Activated T-helper 1 cell treated with anti-CD3 and anti-CD28 coated beads, Interleukin-12 subunit alpha, Interleukin-12 subunit beta, Interleukin-2, Interleukin-4 antibody, amounts not matched to agents 30 ng/mL and 10 ng/mL and 1 ng/mL, durations not matched to agents 14 hours and 24 hours and 36 hours (primary cell): ENCODE measurements around the gene APOBEC3A. TPM values are rescaled to one million over a fixed set of nuclear protein-coding genes. Genes with fewer than 3 reads are reported as not detected.
"Not testable (repeated sequence)": the region's sequence is repeated elsewhere in the genome, so short reads cannot be mapped to it uniquely, and the experiment has no call there.

Experiments used
- DNase-seq: peaks from one replicate; pipeline ENCODE4 v3.0.0; 2021; ENCODE audit warnings: low spot score
- H3K27ac Mint-ChIP-seq: one replicate; pipeline ENCODE4 v1.8.0; 2021; ENCODE audit warnings: mild to moderate bottlenecking, mixed read lengths
- H3K27me3 Mint-ChIP-seq: one replicate; pipeline ENCODE4 v1.8.0; 2022; ENCODE audit warnings: mild to moderate bottlenecking, moderate library complexity, mixed read lengths; ENCODE audit not compliant: insufficient read depth
- H3K36me3 Mint-ChIP-seq: one replicate; pipeline ENCODE4 v1.8.0; 2021; ENCODE audit warnings: low read depth, mixed read lengths
- H3K4me1 Mint-ChIP-seq: one replicate; pipeline ENCODE4 v1.8.0; 2021; ENCODE audit warnings: low read depth, mixed read lengths
- H3K4me3 Mint-ChIP-seq: one replicate; pipeline ENCODE4 v1.8.0; 2021; ENCODE audit warnings: mild to moderate bottlenecking, moderate library complexity, mixed read lengths
- H3K9me3 Mint-ChIP-seq: one replicate; pipeline ENCODE4 v1.8.0; 2021; ENCODE audit warnings: mixed read lengths
- intact Hi-C: fragments of 100-400 bp; cut with micrococcal nuclease; formaldehyde crosslinking; loops from one replicate; pipeline ENCODE4 v1.15.1; 2024
- total RNA-seq: library from RNA; stranded (reverse); gene quantifications from 2 replicates; pipeline ENCODE4 v1.2.3, GENCODE V29; 2022

APOBEC3A gene
- total RNA-seq, 1 donor from 2014 or later: not detected

- no peak for DNase-seq
- Mint-ChIP-seq H3K4me1 (peaks cover 24% of the 10 kb centered on the region), H3K27ac (no peak overlapping the region), H3K4me3 (no peak overlapping the region), H3K9me3 (no peaks in the 10 kb centered on the region), H3K27me3 (peaks cover 16% of the 10 kb centered on the region), H3K36me3 (no peaks in the 10 kb centered on the region)
- intact Hi-C loops: no loop called here
Measured at GRCh38 chr22:38967451-38968450, 10.3 kb downstream of the APOBEC3A start.

DNA sequence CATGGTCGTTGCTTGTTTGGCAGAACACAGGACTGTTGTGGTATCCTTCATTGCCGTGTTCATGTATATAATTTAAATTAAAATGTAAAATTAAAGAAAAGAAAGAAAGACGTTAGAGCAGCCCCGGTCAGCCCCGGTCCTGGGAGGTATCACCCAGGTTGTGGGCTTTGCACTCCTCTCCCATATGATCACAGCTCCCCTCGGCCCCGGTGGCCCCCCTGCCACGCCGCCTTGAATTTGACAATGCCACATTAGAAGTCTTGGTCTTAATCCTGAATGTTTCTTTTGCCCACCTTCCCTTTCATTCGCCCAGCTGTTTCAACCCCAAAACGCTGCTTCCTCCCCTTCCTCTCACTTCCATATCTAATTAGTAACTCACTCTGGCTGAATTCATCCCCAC lies 11.4 kb downstream of the APOBEC3A start:
- peaks cover 25% of the 10 kb centered on the region for H3K4me1 Mint-ChIP-seq
- H3K36me3 Mint-ChIP-seq: no peaks in the 10 kb centered on the region
- peaks cover 18% of the 10 kb centered on the region for H3K27me3 Mint-ChIP-seq
- intact Hi-C loops: no loop called here
- H3K27ac Mint-ChIP-seq: no peak overlapping the region
- no peak for DNase-seq
- H3K9me3 Mint-ChIP-seq: no peaks in the 10 kb centered on the region
- H3K4me3 Mint-ChIP-seq: no peak overlapping the region

DNA sequence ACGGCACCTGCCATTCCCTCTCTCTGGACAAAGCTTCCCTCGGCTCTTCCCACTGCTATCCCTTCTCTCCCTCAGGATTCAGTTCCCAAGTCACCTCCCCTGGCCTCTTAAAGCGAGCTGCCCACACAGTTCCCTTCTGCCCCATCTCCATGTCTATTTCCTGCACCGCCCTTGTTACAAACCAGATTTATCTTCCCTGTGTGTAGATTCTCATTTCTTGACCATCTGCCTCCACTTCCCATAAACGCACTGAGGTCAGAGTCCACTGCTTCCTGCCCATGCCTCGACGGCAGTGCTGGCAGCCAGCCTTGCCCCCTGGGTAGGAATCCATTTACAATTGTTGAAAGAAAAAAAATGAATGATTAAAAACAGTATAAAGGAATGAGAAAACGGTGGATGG lies 13.1 kb downstream of the APOBEC3A start:
- Mint-ChIP-seq H3K27ac (peak overlapping the region; percentile 19), H3K27me3 (peaks cover 23% of the 10 kb centered on the region), H3K4me1 (peaks cover 23% of the 10 kb centered on the region), H3K9me3 (no peaks in the 10 kb centered on the region), H3K4me3 (no peak overlapping the region), H3K36me3 (no peaks in the 10 kb centered on the region)
- DNase-seq: no peak
- intact Hi-C loops: no loop called here

DNA sequence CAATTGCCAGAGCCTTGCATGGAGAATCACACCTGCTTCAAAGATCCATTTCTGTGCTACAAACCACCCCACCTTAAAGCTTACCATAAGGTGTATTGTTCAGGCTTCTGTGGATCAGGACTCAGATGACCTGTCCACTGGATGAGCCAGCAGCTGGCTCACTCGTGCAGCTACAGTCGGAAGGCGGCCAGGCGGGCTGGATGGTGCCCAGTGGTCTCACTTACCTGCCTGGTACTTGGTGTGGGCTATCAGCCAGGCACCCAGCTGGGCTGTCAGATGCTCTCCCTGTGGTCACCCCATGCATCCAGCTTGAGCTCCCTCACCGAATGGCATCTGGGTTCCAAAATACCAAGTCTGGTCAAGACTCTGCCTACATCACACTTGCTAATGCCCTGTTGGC lies 13.8 kb downstream of the APOBEC3A start:
- Mint-ChIP-seq H3K27me3 (peaks cover 23% of the 10 kb centered on the region), H3K27ac (no peak overlapping the region), H3K4me3 (no peak overlapping the region), H3K4me1 (peaks cover 23% of the 10 kb centered on the region), H3K9me3 (no peaks in the 10 kb centered on the region), H3K36me3 (no peaks in the 10 kb centered on the region)
- intact Hi-C loops: no loop called here
- no peak for DNase-seq

DNA sequence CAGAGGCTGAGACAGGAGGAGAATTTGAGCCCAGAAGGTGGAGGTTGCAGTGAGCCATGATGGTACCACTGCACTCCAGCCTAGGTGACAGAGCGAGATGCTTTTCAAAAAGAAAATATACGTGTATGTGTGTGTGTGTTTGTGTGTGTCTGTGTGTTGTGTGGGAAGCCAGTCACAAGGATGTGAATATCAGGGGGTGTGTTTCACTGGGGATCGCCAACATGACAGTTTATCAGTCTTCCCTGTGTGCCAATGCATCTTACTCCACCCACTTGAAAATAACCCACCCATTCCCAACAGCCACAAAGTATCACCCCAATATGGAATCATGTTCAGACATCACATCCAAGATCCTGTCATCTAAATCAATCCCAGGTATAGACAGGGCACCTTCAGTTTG lies 14.4 kb downstream of the APOBEC3A start:
- intact Hi-C loops: no loop called here

GRCh38 chr22:38972558-38972957 lies 15.1 kb downstream of the APOBEC3A start:
- no peak overlapping the region for H3K27ac Mint-ChIP-seq
- H3K4me3 Mint-ChIP-seq: no peak overlapping the region
- peaks cover 26% of the 10 kb centered on the region for H3K4me1 Mint-ChIP-seq
- H3K36me3 Mint-ChIP-seq: no peaks in the 10 kb centered on the region
- H3K27me3 Mint-ChIP-seq: peaks cover 23% of the 10 kb centered on the region
- DNase-seq: no peak
- H3K9me3 Mint-ChIP-seq: peaks cover 4% of the 10 kb centered on the region
- intact Hi-C loops: no loop called here

More for the DNA sequence above, 14.4 kb downstream of the APOBEC3A start:
- Mint-ChIP-seq H3K4me1 (peaks cover 23% of the 10 kb centered on the region), H3K27me3 (peaks cover 23% of the 10 kb centered on the region), H3K36me3 (no peaks in the 10 kb centered on the region), H3K4me3 (no peak overlapping the region), H3K9me3 (no peaks in the 10 kb centered on the region), H3K27ac (no peak overlapping the region)
- no peak for DNase-seq

- peaks cover 23% of the 10 kb centered on the region for H3K27me3 Mint-ChIP-seq
- H3K4me1 Mint-ChIP-seq: peaks cover 18% of the 10 kb centered on the region
- no peak overlapping the region for H3K27ac Mint-ChIP-seq
- no peak overlapping the region for H3K4me3 Mint-ChIP-seq
- intact Hi-C loops: loop anchor here (1.0 kb wide), 2 partner anchors 9 to 30 kb away; partner anchors contain the start of gene APOBEC3B
- DNase-seq: peak; percentile 49
- no peaks in the 10 kb centered on the region for H3K36me3 Mint-ChIP-seq
- peaks cover 4% of the 10 kb centered on the region for H3K9me3 Mint-ChIP-seq
Measured at GRCh38 chr22:38973289-38974169, 16.1 kb downstream of the APOBEC3A start.

DNA sequence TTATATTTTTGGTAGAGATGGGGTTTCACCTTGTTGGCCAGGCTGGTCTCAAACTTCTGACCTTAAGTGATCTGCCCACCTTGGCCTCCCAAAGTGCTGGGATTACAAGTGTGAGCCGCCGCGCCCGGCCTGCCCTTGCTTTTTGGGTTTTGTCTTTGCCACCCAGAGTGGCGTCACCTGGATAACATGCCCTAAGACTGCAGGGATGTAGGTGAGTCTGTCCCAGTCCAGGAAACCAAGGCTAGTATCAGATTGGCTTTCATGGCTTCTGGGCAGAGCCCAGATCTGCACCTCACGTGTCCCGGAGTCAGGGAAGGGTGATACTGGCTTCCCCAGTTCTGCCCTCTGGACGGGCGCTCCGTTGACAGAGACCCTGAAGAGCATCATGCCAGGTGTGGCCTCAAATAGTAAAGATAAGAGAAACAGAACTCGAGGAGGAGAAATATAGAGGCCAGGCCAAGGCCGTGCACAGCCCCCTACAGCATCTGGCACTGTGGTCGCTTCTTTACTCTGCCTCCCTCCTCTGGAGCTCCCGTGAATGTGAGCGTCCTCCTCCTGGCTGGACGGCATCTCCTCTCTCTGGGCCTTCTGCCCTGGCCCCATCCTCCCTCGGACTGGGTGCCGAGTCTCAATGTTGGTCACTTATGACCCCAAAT lies 16.9 kb downstream of the APOBEC3A start:
- H3K4me3 Mint-ChIP-seq: no peak overlapping the region
- DNase-seq: no peak

GRCh38 chr22:38974826-38975175 lies 17.4 kb downstream of the APOBEC3A start:
- H3K27me3 Mint-ChIP-seq: peaks cover 19% of the 10 kb centered on the region
- H3K27ac Mint-ChIP-seq: no peak overlapping the region
- intact Hi-C loops: no loop called here

More for the DNA sequence above, 16.9 kb downstream of the APOBEC3A start:
- Mint-ChIP-seq H3K27ac (no peak overlapping the region), H3K27me3 (peaks cover 21% of the 10 kb centered on the region), H3K9me3 (peaks cover 4% of the 10 kb centered on the region), H3K4me1 (peaks cover 18% of the 10 kb centered on the region), H3K36me3 (no peaks in the 10 kb centered on the region)
- intact Hi-C loops: no loop called here

GRCh38 chr22:38977289-38977688 lies 19.9 kb downstream of the APOBEC3A start:
- H3K27ac Mint-ChIP-seq, H3K4me3 Mint-ChIP-seq, H3K27me3 Mint-ChIP-seq, H3K9me3 Mint-ChIP-seq, H3K36me3 Mint-ChIP-seq, intact Hi-C loops, DNase-seq: not testable (repeated sequence)
- H3K4me1 Mint-ChIP-seq: peaks cover 21% of the 10 kb centered on the region

More at GRCh38 chr22:38974826-38975175, 17.4 kb downstream of the APOBEC3A start:
- Mint-ChIP-seq H3K36me3 (no peaks in the 10 kb centered on the region), H3K9me3 (peaks cover 4% of the 10 kb centered on the region), H3K4me1 (peaks cover 18% of the 10 kb centered on the region), H3K4me3 (no peak overlapping the region)
- DNase-seq: no peak

DNA sequence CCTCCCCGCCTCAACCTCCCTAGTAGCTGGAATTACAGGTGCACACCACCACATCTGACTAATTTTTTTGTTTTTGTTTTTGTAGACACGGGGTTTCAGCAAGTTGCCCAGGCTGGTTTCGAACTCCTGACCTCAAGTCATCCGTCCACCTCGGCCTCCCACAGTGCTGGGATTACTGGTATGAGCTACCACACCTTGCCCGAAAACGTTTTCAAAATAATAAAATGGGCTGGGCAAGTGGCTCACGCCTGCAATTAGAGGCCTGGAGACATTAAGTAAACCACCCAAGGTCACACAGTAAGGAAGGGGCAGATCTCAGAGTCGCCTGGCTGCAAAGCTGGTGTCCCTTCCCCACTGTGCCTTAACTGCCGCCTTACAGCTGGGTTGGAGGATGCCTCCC lies 23.2 kb downstream of the APOBEC3A start:
- Mint-ChIP-seq H3K9me3 (peaks cover 12% of the 10 kb centered on the region), H3K36me3 (peaks cover 15% of the 10 kb centered on the region), H3K4me1 (peaks cover 43% of the 10 kb centered on the region)
- not testable (repeated sequence) for DNase-seq, H3K4me3 Mint-ChIP-seq, H3K27me3 Mint-ChIP-seq, H3K27ac Mint-ChIP-seq
- intact Hi-C loops: loop anchor here (5.0 to 10.0 kb wide), 3 partner anchors 117 to 1176 kb away; partner anchors contain the start of genes APOBEC3H, GCAT and SUN2
